ENCODE measurements around the gene CD59. TPM values are rescaled to one million over a fixed set of nuclear protein-coding genes. Genes with fewer than 3 reads are reported as not detected.

Gene CD59
- total RNA-seq, 4 donors from 2014 or later = 309 to 520 (median 422) TPM

DNA sequence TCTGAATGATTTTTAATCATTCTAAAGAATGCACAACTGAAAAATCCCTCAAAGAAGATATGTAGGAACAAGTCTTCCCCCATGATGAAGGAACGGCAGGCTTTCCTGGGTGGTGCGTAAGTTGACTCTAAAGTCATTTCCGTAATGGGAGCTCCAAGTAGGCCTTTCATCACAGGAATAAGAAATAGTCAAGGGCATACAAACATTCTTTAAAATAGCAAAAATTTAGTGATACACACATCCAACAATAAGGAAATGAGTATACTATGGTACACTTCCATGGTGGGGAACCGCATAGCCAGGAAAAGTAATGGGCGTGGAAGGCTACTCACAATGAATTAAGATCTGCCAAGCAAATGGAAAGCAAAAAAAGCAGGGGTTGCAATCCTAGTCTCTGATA lies 10.7 kb downstream of the CD59 start:
- DNase-seq (ENCODE audit: low spot score in 2 of 2) = no peak
- no peak overlapping the region for H3K4me3 ChIP-seq
- peaks cover 87% of the 10 kb centered on the region for H3K4me1 ChIP-seq
- WGBS = 90% methylated on average over 5 of the region's 5 CpGs
- H3K9me3 ChIP-seq = no peaks in the 10 kb centered on the region
- peak overlapping the region; percentile 93 for H3K27ac ChIP-seq
- H3K27me3 ChIP-seq = no peaks in the 10 kb centered on the region
- peaks cover 18% of the 10 kb centered on the region for H3K36me3 ChIP-seq
- TF ChIP-seq EP300 (IDR thresholded peaks at IDR 0.05) (no peak), POLR2AphosphoS5 (IDR thresholded peaks at IDR 0.05) (no peak), POLR2A (IDR thresholded peaks at IDR 0.05) (no peak)
- TF ChIP-seq, protein P1, sequence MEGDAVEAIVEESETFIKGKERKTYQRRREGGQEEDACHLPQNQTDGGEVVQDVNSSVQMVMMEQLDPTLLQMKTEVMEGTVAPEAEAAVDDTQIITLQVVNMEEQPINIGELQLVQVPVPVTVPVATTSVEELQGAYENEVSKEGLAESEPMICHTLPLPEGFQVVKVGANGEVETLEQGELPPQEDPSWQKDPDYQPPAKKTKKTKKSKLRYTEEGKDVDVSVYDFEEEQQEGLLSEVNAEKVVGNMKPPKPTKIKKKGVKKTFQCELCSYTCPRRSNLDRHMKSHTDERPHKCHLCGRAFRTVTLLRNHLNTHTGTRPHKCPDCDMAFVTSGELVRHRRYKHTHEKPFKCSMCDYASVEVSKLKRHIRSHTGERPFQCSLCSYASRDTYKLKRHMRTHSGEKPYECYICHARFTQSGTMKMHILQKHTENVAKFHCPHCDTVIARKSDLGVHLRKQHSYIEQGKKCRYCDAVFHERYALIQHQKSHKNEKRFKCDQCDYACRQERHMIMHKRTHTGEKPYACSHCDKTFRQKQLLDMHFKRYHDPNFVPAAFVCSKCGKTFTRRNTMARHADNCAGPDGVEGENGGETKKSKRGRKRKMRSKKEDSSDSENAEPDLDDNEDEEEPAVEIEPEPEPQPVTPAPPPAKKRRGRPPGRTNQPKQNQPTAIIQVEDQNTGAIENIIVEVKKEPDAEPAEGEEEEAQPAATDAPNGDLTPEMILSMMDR (IDR thresholded peaks at IDR 0.05) = no peak

DNA sequence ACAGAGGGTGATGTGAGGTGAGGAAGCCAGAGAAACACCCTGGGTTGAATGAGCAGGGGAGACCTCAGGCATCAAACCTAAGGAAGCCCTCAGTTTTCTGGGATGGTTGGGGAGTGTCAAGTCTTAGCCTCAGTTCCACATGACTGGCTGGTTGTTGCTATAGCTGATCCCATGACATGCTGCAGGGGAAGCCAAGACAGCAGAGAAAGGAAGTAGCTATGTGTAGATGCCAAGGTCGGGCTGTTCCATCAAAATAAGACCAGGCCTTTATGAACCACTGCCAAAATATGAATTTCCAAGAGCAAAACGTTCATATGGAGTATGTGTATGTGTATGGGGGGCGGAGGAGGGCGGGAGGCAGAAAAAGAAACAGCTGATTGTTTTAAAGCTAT lies 11.6 kb downstream of the CD59 start:
- Histone ChIP-seq H3K9me3 (no peaks in the 10 kb centered on the region), H3K4me1 (peaks cover 87% of the 10 kb centered on the region), H3K4me3 (no peak overlapping the region), H3K36me3 (peaks cover 26% of the 10 kb centered on the region), H3K27me3 (no peaks in the 10 kb centered on the region), H3K27ac (peak overlapping the region; percentile 93)
- DNase-seq (ENCODE audit: low spot score in 2 of 2) = peak in 1 of 2 donors; percentile 78
- WGBS = 36% methylated on average over 4 of the region's 4 CpGs
- no peak for TF ChIP-seq POLR2A (IDR thresholded peaks at IDR 0.05)
- no peak for TF ChIP-seq POLR2AphosphoS5 (IDR thresholded peaks at IDR 0.05)
- TF ChIP-seq EP300 (IDR thresholded peaks at IDR 0.05) = no peak
- TF ChIP-seq, protein P1 (IDR thresholded peaks at IDR 0.05) = no peak

DNA sequence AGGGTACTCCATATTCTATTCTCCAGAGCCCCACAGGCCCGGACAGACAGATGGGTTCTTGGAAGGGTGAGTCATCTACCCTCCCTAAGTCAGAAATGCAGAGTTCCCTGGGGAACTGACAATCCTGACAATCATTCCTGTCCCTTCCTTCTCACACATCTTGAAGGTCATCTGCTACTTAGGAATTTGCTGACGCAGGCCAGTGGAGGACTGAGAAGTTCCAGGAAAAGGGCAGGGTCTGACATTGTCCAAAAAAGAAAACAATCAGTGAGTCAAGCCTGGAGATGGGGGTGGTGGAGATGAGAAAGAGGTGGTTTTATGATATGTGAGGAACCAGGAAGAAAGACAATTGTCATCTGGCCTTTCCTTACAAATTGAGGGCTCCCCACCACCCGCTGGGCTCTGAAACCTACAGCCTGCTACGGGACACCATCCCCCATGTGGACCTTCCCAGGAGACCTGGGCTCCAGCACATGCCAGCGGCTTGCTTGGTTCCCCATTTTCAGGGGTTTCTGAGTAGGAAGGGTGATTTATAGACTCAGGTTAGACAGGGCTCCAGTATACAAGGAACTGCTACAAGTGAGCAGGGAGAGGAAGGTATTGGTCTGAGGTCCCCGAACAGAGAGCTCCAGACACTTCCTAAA lies 12.9 kb downstream of the CD59 start:
- Histone ChIP-seq H3K4me1 (peaks cover 81% of the 10 kb centered on the region), H3K27ac (peak overlapping the region; percentile 93)
- DNase-seq (ENCODE audit: low spot score in 2 of 2) = peak in 1 of 2 donors; percentile 81

DNA sequence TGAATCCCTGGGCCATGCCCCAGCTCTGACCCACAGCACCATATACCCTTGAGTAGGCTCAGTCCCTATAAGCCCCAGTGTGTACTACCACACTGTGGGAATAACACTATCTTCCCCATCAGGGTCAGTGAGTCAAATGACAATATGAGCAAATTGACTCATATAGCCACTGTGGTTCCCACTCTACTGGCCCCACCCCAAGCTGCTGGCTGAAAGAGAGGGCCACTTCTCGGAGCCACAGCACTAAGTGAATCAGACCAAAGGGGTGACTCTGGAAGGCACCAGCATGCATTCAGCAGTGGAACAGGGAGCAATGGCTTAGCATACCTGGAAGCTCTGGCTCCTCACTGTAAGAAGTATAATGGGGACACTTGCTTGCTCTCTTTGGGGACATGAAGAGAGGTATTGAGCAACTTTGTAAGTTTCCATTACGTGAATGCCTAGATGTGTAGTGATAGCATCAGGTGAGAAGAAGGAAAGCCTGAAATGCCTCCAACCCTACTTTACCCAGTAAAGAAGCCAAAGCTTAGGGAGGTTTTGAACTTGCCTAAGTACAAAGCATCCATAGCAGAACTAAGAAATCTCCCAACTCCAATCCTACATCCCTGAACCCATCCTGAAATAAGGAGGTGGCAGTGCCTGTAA lies 13.5 kb downstream of the CD59 start:
- H3K4me3 ChIP-seq = peak overlapping the region; percentile 17
- H3K36me3 ChIP-seq = peaks cover 44% of the 10 kb centered on the region
- H3K4me1 ChIP-seq = peaks cover 83% of the 10 kb centered on the region
- H3K9me3 ChIP-seq = no peaks in the 10 kb centered on the region
- no peaks in the 10 kb centered on the region for H3K27me3 ChIP-seq
- WGBS = 49% methylated on average over 2 of the region's 2 CpGs
- TF ChIP-seq, protein P1 (IDR thresholded peaks at IDR 0.05) = no peak
- TF ChIP-seq POLR2AphosphoS5 (IDR thresholded peaks at IDR 0.05) = no peak
- no peak for TF ChIP-seq EP300 (IDR thresholded peaks at IDR 0.05)
- no peak for TF ChIP-seq POLR2A (IDR thresholded peaks at IDR 0.05)
- no peak for DNase-seq (ENCODE audit: low spot score in 2 of 2)
- H3K27ac ChIP-seq = peak overlapping the region; percentile 93

More for the DNA sequence above, 12.9 kb downstream of the CD59 start:
- TF ChIP-seq POLR2A (IDR thresholded peaks at IDR 0.05) (no peak), POLR2AphosphoS5 (IDR thresholded peaks at IDR 0.05) (peak in 2 of 3 donors; percentile 79 to 94), EP300 (IDR thresholded peaks at IDR 0.05) (no peak)
- TF ChIP-seq, protein P1 (IDR thresholded peaks at IDR 0.05) = no peak
- H3K4me3 ChIP-seq = peak overlapping the region; percentile 9
- 57% methylated on average over 6 of the region's 6 CpGs for WGBS
- H3K9me3 ChIP-seq = no peaks in the 10 kb centered on the region
- peaks cover 39% of the 10 kb centered on the region for H3K36me3 ChIP-seq
- no peaks in the 10 kb centered on the region for H3K27me3 ChIP-seq

DNA sequence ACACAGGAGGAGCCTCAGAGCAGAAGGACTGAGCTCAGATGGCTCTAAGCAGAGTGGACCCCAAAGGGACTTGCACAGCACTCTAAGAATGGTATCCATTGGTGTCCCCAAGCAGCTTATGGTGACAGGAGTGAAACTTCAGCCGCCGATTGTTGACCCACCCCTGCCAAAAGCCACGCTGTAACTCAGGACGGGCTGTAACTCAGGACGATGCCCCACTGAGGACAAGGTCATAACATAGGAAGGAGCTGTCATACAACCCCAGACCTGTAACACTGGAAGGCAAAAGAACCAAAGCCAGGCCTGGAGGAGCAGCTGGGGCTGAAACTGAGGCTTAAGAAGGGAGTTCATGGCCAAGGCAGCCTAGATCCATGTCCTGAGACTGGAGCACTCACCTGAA lies 14.2 kb downstream of the CD59 start:
- H3K4me3 ChIP-seq = no peak overlapping the region
- H3K9me3 ChIP-seq = no peaks in the 10 kb centered on the region
- TF ChIP-seq, protein P1 (IDR thresholded peaks at IDR 0.05) = no peak
- TF ChIP-seq POLR2AphosphoS5 (IDR thresholded peaks at IDR 0.05) (no peak), EP300 (IDR thresholded peaks at IDR 0.05) (no peak), POLR2A (IDR thresholded peaks at IDR 0.05) (no peak)
- peaks cover 85% of the 10 kb centered on the region for H3K4me1 ChIP-seq
- H3K27ac ChIP-seq = peak overlapping the region; percentile 93
- peaks cover 51% of the 10 kb centered on the region for H3K36me3 ChIP-seq
- DNase-seq (ENCODE audit: low spot score in 2 of 2) = no peak
- H3K27me3 ChIP-seq = no peaks in the 10 kb centered on the region
- WGBS = 79% methylated on average over 5 of the region's 5 CpGs

All from suprapubic skin (tissue), 4 donors.